ENCODE data around the gene SLC9A9. TPM values are rescaled to one million over a fixed set of nuclear protein-coding genes. Genes with fewer than 3 reads are reported as not detected.

The SLC9A9 gene
- total RNA-seq, 4 donors from 2014 or later, result 1.1 to 15.9 (median 9.7) TPM

- in situ Hi-C loops (cut with MboI; ENCODE audit: low pct_ligation_motif_present in 1 of 4, low pct_unique_long_range_greater_than_20kb in 1 of 4, low sequenced_read_pairs in 3 of 4) (no loop called here), intact Hi-C loops (cut with DNase I; ENCODE audit: low total_unique reads) (no loop called here)
- Histone ChIP-seq H3K27ac (no peak overlapping the region), H3K4me3 (no peak overlapping the region), H3K4me1 (peaks cover 0 to 28% (median 10%) of the 10 kb centered on the region in 4 donors), H3K36me3 (no peaks in the 10 kb centered on the region), H3K27me3 (no peaks in the 10 kb centered on the region), H3K9me3 (no peaks in the 10 kb centered on the region)
- 78 to 83% methylated on average over 8 of the region's 8 CpGs for WGBS, 2 donors (ENCODE audit: low coverage in 1 of 2)
- no peak for DNase-seq
- TF ChIP-seq, protein P1, sequence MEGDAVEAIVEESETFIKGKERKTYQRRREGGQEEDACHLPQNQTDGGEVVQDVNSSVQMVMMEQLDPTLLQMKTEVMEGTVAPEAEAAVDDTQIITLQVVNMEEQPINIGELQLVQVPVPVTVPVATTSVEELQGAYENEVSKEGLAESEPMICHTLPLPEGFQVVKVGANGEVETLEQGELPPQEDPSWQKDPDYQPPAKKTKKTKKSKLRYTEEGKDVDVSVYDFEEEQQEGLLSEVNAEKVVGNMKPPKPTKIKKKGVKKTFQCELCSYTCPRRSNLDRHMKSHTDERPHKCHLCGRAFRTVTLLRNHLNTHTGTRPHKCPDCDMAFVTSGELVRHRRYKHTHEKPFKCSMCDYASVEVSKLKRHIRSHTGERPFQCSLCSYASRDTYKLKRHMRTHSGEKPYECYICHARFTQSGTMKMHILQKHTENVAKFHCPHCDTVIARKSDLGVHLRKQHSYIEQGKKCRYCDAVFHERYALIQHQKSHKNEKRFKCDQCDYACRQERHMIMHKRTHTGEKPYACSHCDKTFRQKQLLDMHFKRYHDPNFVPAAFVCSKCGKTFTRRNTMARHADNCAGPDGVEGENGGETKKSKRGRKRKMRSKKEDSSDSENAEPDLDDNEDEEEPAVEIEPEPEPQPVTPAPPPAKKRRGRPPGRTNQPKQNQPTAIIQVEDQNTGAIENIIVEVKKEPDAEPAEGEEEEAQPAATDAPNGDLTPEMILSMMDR (IDR thresholded peaks at IDR 0.05), result no peak
- TF ChIP-seq EP300 (IDR thresholded peaks at IDR 0.05; ENCODE audit: low read depth), result no peak
- TF ChIP-seq POLR2A (IDR thresholded peaks at IDR 0.05), result no peak
- TF ChIP-seq POLR2AphosphoS5 (IDR thresholded peaks at IDR 0.05), result no peak
These were observed 365.9 kb downstream of the SLC9A9 start for GRCh38 chr3:143482106-143483088.

DNA sequence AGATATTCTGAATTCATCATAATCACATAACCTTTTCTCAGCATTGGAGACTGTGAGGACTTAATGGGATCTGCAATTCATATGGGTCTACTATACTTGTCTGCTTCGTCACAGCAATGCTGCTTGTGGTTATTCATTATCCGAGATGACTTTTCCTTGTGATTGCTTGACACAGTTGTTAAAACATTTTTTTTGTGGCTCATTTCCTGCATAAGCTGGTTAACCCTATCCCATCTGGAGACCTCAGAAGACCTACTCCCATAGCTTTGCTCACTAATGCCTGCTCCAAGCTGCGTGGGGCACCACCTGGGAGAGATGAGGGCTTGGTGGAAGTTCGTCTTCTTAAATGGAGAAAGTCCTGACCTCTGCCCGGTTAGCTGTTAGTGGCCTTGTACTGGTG is 367.9 kb downstream of the SLC9A9 start:
- DNase-seq, result no peak
- no peak for TF ChIP-seq POLR2A (IDR thresholded peaks at IDR 0.05)
- TF ChIP-seq, protein P1 (IDR thresholded peaks at IDR 0.05), result no peak
- no peak for TF ChIP-seq POLR2AphosphoS5 (IDR thresholded peaks at IDR 0.05)
- TF ChIP-seq EP300 (IDR thresholded peaks at IDR 0.05; ENCODE audit: low read depth), result no peak
- H3K27ac ChIP-seq, result peak overlapping the region; percentile 35 to 65 (median 52)
- WGBS, 2 donors (ENCODE audit: low coverage in 1 of 2), result 0 to 36% methylated on average over 1 to 5 of the region's 5 CpGs
- intact Hi-C loops (cut with DNase I; ENCODE audit: low total_unique reads) (no loop called here), in situ Hi-C loops (cut with MboI; ENCODE audit: low pct_ligation_motif_present in 1 of 4, low pct_unique_long_range_greater_than_20kb in 1 of 4, low sequenced_read_pairs in 3 of 4) (no loop called here)
- no peaks in the 10 kb centered on the region for H3K9me3 ChIP-seq
- H3K4me1 ChIP-seq, result peaks cover 0 to 28% (median 10%) of the 10 kb centered on the region in 4 donors
- no peaks in the 10 kb centered on the region for H3K27me3 ChIP-seq
- H3K4me3 ChIP-seq, result no peak overlapping the region
- H3K36me3 ChIP-seq, result no peaks in the 10 kb centered on the region

DNA sequence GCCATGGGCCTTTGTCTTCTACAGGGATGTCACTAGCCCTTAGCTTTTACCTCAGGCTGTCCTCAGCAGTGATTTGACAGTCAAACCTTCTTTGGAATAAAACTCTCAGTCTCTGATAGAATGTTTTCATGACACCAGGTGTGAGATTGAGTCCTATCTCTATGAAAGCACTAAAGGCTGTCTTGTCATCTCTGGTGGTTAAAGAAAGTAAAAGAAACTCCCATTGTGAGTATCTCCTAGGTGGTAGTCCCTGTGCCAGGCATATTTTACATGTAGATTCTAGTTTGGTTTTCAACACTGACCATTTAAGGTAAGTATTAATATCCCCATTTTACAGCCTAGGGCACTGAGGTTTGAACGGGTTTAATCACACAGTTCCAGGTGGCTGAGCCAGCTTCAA is 368.5 kb downstream of the SLC9A9 start:
- TF ChIP-seq, protein P1 (IDR thresholded peaks at IDR 0.05), result no peak
- no peak for TF ChIP-seq POLR2AphosphoS5 (IDR thresholded peaks at IDR 0.05)
- TF ChIP-seq POLR2A (IDR thresholded peaks at IDR 0.05), result no peak
- TF ChIP-seq EP300 (IDR thresholded peaks at IDR 0.05; ENCODE audit: low read depth), result no peak
- peak overlapping the region; percentile 35 to 65 (median 52) for H3K27ac ChIP-seq
- H3K4me1 ChIP-seq, result peaks cover 0 to 28% (median 10%) of the 10 kb centered on the region in 4 donors
- H3K27me3 ChIP-seq, result no peaks in the 10 kb centered on the region
- DNase-seq, result no peak
- intact Hi-C loops (cut with DNase I; ENCODE audit: low total_unique reads), result no loop called here
- in situ Hi-C loops (cut with MboI; ENCODE audit: low pct_ligation_motif_present in 1 of 4, low pct_unique_long_range_greater_than_20kb in 1 of 4, low sequenced_read_pairs in 3 of 4), result no loop called here
- H3K4me3 ChIP-seq, result no peak overlapping the region
- WGBS, 2 donors (ENCODE audit: low coverage in 1 of 2), result 60 to 63% methylated on average over 1 of the region's 1 CpG
- H3K9me3 ChIP-seq, result no peaks in the 10 kb centered on the region
- H3K36me3 ChIP-seq, result no peaks in the 10 kb centered on the region

DNA sequence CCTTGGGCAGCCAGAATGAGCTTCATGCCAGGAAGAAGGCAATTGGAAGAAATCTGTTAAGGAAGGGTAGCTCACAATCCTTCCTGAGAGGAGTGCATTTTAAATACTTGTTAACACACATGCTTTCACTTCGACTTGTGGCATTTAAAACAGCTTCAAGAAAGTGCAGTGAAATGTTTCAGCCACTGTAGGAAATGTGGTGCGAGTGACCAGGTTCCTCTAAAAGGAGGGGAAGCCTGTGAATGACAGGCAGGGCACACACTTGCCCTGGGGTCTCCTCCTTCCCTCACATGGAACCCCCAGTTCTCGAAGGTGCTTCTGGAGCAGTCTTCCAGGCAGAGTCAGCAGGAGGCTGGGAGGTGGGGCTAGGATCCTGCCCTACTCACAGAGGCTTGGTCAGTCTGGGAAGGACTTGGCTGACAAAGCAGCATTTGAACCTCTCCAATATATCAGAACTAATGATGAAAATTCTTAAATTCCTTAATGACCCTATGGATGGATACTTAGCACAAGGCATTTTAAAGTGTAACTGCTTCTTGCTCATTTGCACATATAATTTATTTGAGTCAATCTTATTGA is 370.1 kb downstream of the SLC9A9 start:
- Histone ChIP-seq H3K9me3 (no peaks in the 10 kb centered on the region), H3K4me3 (no peak overlapping the region), H3K27ac (no peak overlapping the region), H3K4me1 (peaks cover 0 to 19% (median 8%) of the 10 kb centered on the region in 4 donors), H3K27me3 (no peaks in the 10 kb centered on the region), H3K36me3 (no peaks in the 10 kb centered on the region)
- TF ChIP-seq POLR2AphosphoS5 (IDR thresholded peaks at IDR 0.05) (no peak), EP300 (IDR thresholded peaks at IDR 0.05; ENCODE audit: low read depth) (no peak), POLR2A (IDR thresholded peaks at IDR 0.05) (no peak)
- TF ChIP-seq, protein P1 (IDR thresholded peaks at IDR 0.05), result no peak
- in situ Hi-C loops (cut with MboI; ENCODE audit: low pct_ligation_motif_present in 1 of 4, low pct_unique_long_range_greater_than_20kb in 1 of 4, low sequenced_read_pairs in 3 of 4), result no loop called here
- no peak for DNase-seq
- intact Hi-C loops (cut with DNase I; ENCODE audit: low total_unique reads), result no loop called here
- 25 to 70% methylated on average over 1 to 3 of the region's 3 CpGs for WGBS, 2 donors (ENCODE audit: low coverage in 1 of 2)

Data from transverse colon (tissue), 4 donors.